Brain microvascular endothelial cell (primary cell): ENCODE data around the gene TBC1D3B.
"Not testable (repeated sequence)": the region's sequence is repeated elsewhere in the genome, so short reads cannot be mapped to it uniquely, and the experiment has no call there.

Source experiments
- DNase-seq: peaks from one replicate; pipeline ENCODE4 v3.0.0-alpha.2; 2020
- H3K27ac ChIP-seq: fragments of 250-450 bp; sonication (Bioruptor Pico); 2 replicates; pipeline ENCODE4 v1.5.1; 2020; ENCODE audit warnings: mild to moderate bottlenecking, moderate library complexity
- H3K27me3 ChIP-seq: fragments of 250-450 bp; sonication (Bioruptor Pico); replicated peaks from 2 replicates; pipeline ENCODE4 v1.5.1; 2020; ENCODE audit warnings: mild to moderate bottlenecking
- H3K36me3 ChIP-seq: fragments of 250-450 bp; sonication (Bioruptor Pico); replicated peaks from 2 replicates; pipeline ENCODE4 v1.5.1; 2020; ENCODE audit warnings: mild to moderate bottlenecking
- H3K4me3 ChIP-seq: 2 replicates; pipeline ENCODE4 v1.5.1; 2011; ENCODE audit warnings: low read depth, mild to moderate bottlenecking, control low read depth, low read length, moderate library complexity
- in situ Hi-C: cut with HindIII; loops from 2 replicates; pipeline ENCODE4 v1.10.0; 2017; ENCODE audit warnings: low sequenced_read_pairs, low pct_ligation_motif_present
- TF ChIP-seq, protein P1 (sequence below): IDR thresholded peaks from 2 replicates; pipeline ENCODE4 v1.5.1; 2011; ENCODE audit warnings: low read depth, mild to moderate bottlenecking, moderate library complexity, low read length, control low read depth, inconsistent platforms; ENCODE audit errors: missing control alignments

The TBC1D3B gene

GRCh38 chr17:36212966-36213365, 36.5 kb upstream of the TBC1D3B start:
- Histone ChIP-seq H3K27ac (no peak overlapping the region), H3K36me3 (no peaks in the 10 kb centered on the region), H3K4me3 (no peak overlapping the region), H3K27me3 (no peaks in the 10 kb centered on the region)
- no peak for DNase-seq
- in situ Hi-C loops: no loop called here
- TF ChIP-seq, protein P1, sequence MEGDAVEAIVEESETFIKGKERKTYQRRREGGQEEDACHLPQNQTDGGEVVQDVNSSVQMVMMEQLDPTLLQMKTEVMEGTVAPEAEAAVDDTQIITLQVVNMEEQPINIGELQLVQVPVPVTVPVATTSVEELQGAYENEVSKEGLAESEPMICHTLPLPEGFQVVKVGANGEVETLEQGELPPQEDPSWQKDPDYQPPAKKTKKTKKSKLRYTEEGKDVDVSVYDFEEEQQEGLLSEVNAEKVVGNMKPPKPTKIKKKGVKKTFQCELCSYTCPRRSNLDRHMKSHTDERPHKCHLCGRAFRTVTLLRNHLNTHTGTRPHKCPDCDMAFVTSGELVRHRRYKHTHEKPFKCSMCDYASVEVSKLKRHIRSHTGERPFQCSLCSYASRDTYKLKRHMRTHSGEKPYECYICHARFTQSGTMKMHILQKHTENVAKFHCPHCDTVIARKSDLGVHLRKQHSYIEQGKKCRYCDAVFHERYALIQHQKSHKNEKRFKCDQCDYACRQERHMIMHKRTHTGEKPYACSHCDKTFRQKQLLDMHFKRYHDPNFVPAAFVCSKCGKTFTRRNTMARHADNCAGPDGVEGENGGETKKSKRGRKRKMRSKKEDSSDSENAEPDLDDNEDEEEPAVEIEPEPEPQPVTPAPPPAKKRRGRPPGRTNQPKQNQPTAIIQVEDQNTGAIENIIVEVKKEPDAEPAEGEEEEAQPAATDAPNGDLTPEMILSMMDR: no peak

GRCh38 chr17:36212272-36212605, 35.8 kb upstream of the TBC1D3B start:
- Histone ChIP-seq H3K27ac (no peak overlapping the region), H3K4me3 (no peak overlapping the region), H3K36me3 (no peaks in the 10 kb centered on the region), H3K27me3 (no peaks in the 10 kb centered on the region)
- in situ Hi-C loops: no loop called here
- DNase-seq: no peak
- TF ChIP-seq, protein P1: no peak

DNA sequence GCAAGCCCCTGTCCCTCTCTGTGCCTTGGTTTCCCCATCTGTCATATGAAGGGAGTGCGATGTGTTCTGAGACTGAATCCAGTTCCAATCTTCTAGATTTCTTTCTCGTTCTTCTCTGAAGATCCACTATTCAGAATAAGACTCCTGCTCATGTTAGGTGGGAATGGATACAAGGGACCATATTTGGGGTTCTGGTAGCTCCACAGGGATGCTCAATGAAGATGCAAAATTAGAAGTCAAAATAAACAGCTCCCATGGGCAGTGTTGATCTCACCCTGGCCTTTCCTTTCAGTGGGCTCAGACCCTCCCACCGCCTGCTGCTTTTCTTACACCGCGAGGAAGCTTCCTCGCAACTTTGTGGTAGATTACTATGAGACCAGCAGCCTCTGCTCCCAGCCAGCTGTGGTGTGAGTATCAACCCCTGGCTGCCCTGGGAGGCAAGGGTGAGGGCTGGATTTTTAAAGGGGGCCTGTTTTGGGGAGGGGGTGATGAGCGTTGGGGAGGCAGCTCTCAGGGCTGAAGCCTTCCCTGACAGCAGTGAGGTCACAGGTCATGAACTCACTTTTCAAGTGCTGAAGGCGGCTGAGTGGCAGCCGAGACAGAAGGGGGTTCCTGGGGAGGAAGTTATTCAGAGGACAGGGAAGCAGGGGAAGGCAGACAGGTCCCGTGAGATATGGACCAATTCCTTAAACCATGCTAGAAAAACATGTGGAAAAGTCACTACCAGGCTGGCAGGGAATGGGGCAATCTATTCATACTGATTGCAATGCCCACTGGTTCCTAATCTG, 35.2 kb upstream of the TBC1D3B start:
- H3K27ac ChIP-seq, H3K4me3 ChIP-seq, in situ Hi-C loops, H3K27me3 ChIP-seq, H3K36me3 ChIP-seq, DNase-seq: not testable (repeated sequence)

DNA sequence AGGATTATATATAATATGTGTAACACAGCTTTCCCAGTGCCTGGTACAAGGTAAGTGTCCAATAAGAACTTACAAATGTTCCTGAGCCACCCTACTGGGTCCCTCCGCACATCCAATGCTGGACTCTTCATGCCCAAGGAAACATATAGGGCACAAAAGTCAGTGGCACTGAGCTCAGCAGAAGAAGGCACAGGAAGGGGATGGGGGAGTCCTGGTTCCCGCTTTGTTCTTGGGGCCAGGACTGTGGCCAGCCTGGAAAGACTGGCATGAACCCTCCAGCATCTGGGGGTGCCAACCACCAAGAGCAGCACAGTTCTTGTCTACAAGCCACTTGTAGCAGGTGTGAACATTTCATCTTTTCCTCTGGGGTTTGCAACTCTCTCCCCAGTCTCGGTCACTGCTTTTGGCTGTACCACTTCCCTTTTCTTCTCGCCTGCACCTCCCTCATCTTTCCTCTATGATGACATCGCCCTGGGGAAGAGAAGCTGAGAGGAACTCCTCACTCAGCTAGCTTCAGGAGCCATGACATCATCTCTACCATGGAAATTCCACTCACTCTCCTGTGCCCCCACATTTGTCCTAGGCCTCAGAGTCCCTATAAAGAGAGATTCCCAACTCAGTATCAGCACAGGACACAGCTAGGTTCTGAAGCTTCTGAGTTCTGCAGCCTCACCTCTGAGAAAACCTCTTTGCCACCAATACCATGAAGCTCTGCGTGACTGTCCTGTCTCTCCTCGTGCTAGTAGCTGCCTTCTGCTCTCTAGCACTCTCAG, 34.2 kb upstream of the TBC1D3B start, which contains the start of gene CCL4L2:
TSS of gene CCL4L2 (plus strand) at position 625 of the 773 bp plus-strand sequence.
- DNase-seq, H3K36me3 ChIP-seq, H3K4me3 ChIP-seq, in situ Hi-C loops, H3K27ac ChIP-seq, H3K27me3 ChIP-seq: not testable (repeated sequence)

DNA sequence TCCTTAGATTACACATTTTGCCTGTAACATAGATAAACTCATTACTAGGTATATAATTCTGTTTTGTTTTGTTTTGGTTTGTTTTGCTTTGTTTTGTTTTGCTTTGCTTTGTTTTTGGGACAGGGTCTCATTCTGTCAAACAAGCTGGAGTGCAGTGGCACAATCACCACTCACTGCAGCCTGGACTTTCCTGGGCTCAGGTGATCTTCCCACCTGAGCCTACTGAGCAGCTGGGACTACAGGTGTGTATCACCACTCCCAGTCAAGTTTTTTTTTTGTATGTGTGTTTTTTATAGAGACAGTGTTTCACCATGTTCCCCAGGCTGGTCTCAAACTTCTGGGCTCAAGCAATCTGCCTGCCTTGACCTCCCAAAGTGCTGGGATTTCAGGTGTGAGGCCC, 33.1 kb upstream of the TBC1D3B start:
- H3K4me3 ChIP-seq: no peak overlapping the region
- DNase-seq: no peak
- in situ Hi-C loops: no loop called here
- TF ChIP-seq, protein P1: no peak
- no peaks in the 10 kb centered on the region for H3K27me3 ChIP-seq
- H3K36me3 ChIP-seq: no peaks in the 10 kb centered on the region
- H3K27ac ChIP-seq: no peak overlapping the region

DNA sequence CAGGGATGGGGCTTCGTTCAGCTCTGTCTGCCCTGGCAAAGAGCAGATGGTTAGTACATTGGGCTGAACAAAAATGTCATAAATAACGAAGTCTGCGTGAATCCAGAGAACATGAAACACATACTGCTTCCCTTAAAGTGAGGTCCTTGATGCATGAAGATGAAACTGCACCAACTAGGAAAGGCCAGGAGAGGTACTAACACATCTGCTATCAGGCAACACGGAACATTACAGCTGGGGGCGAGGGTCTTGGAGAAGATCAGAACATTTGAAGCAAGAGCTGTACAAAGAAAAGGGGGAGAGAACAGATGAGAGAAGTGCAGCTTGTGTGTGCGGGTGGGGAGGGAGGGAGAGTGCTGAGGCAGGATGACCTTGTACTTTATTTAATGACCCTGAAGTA, 30.9 kb upstream of the TBC1D3B start:
- H3K36me3 ChIP-seq, DNase-seq, H3K27me3 ChIP-seq, H3K4me3 ChIP-seq, in situ Hi-C loops, H3K27ac ChIP-seq: not testable (repeated sequence)

GRCh38 chr17:36206486-36206821, 30.0 kb upstream of the TBC1D3B start:
- H3K36me3 ChIP-seq, H3K27me3 ChIP-seq, DNase-seq, in situ Hi-C loops, H3K27ac ChIP-seq, H3K4me3 ChIP-seq: not testable (repeated sequence)
